Activated CD4-positive, alpha-beta memory T cell treated with anti-CD3 and anti-CD28 coated beads, Interleukin-2, amount 10 ng/mL, durations not matched to agents 7 days and 5 days (primary cell): Measurements from ENCODE around the gene GNPTG. TPM values are rescaled to one million over a fixed set of nuclear protein-coding genes. Genes with fewer than 3 reads are reported as not detected.

Source experiments
- CTCF ChIA-PET: fragments of 350-600 bp; sonication (Branson Sonifier 250); formaldehyde crosslinking; loops from one replicate; lab custom pipeline; 2021; ENCODE audit warnings: antibody characterized with exemption, inconsistent platforms; lab: Charles Lee
- POLR2A ChIA-PET: fragments of 350-600 bp; sonication (Branson Sonifier 250); formaldehyde crosslinking; loops from one replicate; lab custom pipeline; 2021; ENCODE audit warnings: antibody characterized with exemption; lab: Charles Lee
- DNase-seq: peaks from one replicate; pipeline ENCODE4 v3.0.0-alpha.2; 2020
- H3K27ac Mint-ChIP-seq: one replicate; pipeline ENCODE4 v1.8.0; 2021; ENCODE audit warnings: mild to moderate bottlenecking, mixed read lengths
- H3K27me3 Mint-ChIP-seq: one replicate; pipeline ENCODE4 v1.8.0; 2021; ENCODE audit warnings: mixed read lengths
- H3K36me3 Mint-ChIP-seq: one replicate; pipeline ENCODE4 v1.8.0; 2021; ENCODE audit warnings: low read depth, mixed read lengths
- H3K4me1 Mint-ChIP-seq: one replicate; pipeline ENCODE4 v1.8.0; 2021; ENCODE audit warnings: mixed read lengths
- H3K4me3 Mint-ChIP-seq: one replicate; pipeline ENCODE4 v1.8.0; 2021; ENCODE audit warnings: mild to moderate bottlenecking, mixed read lengths
- H3K9me3 Mint-ChIP-seq: one replicate; pipeline ENCODE4 v1.8.0; 2021; ENCODE audit warnings: mixed read lengths
- total RNA-seq, 2 experiments: library from RNA; stranded (reverse); gene quantifications; one replicate each; pipeline ENCODE4 v1.2.3, GENCODE V29; 2021

Gene GNPTG
- total RNA-seq, 2 experiments from 2014 or later: 32.5 to 33.4 TPM

GRCh38 chr16:1347286-1347855 lies 4.4 kb upstream of the GNPTG start:
- CTCF ChIA-PET: no interaction called here
- Mint-ChIP-seq H3K4me3 (no peak overlapping the region), H3K36me3 (no peaks in the 10 kb centered on the region), H3K27ac (no peak overlapping the region), H3K27me3 (no peaks in the 10 kb centered on the region), H3K4me1 (peaks cover 29% of the 10 kb centered on the region), H3K9me3 (no peaks in the 10 kb centered on the region)
- DNase-seq: no peak
- POLR2A ChIA-PET: interaction anchor here (0.7 to 1.6 kb wide), 3 partner anchors 12 to 38 kb away, joined by 3 to 5 read pairs (median 3); partner anchors contain the start of gene UBE2I

DNA sequence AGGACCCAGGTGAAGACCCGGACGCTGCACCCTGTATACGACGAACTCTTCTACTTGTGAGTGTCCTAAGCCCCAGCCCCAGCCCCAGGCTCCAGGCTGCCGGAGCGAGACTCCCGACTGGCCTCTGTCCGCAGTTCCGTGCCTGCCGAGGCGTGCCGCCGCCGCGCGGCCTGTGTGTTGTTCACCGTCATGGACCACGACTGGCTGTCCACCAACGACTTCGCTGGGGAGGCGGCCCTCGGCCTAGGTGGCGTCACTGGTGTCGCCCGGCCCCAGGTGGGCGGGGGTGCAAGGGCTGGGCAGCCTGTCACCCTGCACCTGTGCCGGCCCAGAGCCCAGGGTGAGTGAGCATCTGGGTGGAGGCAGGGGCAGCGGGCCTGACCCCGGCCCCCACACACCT lies 3.8 kb upstream of the GNPTG start:
- H3K4me1 Mint-ChIP-seq: peaks cover 27% of the 10 kb centered on the region
- H3K27ac Mint-ChIP-seq: no peak overlapping the region
- POLR2A ChIA-PET: interaction anchor here (0.9 kb wide), 1 partner anchor 39 kb away, joined by 3 read pairs; the partner anchor contains the start of gene UBE2I
- no peaks in the 10 kb centered on the region for H3K9me3 Mint-ChIP-seq
- H3K36me3 Mint-ChIP-seq: no peaks in the 10 kb centered on the region
- H3K27me3 Mint-ChIP-seq: no peaks in the 10 kb centered on the region
- no peak for DNase-seq
- CTCF ChIA-PET: no interaction called here
- no peak overlapping the region for H3K4me3 Mint-ChIP-seq

GRCh38 chr16:1348441-1348840 lies 3.3 kb upstream of the GNPTG start:
- no peak for DNase-seq
- POLR2A ChIA-PET: no interaction called here
- CTCF ChIA-PET: no interaction called here
- Mint-ChIP-seq H3K36me3 (no peaks in the 10 kb centered on the region), H3K4me1 (peaks cover 26% of the 10 kb centered on the region), H3K27ac (no peak overlapping the region), H3K4me3 (no peak overlapping the region), H3K27me3 (no peaks in the 10 kb centered on the region), H3K9me3 (no peaks in the 10 kb centered on the region)

- ChIA-PET POLR2A (no interaction called here), CTCF (no interaction called here)
- Mint-ChIP-seq H3K36me3 (no peaks in the 10 kb centered on the region), H3K27ac (no peak overlapping the region), H3K4me1 (peaks cover 31% of the 10 kb centered on the region), H3K4me3 (no peak overlapping the region), H3K9me3 (no peaks in the 10 kb centered on the region), H3K27me3 (no peaks in the 10 kb centered on the region)
- DNase-seq: no peak
These were observed 2.8 kb upstream of the GNPTG start for GRCh38 chr16:1348926-1349325.

DNA sequence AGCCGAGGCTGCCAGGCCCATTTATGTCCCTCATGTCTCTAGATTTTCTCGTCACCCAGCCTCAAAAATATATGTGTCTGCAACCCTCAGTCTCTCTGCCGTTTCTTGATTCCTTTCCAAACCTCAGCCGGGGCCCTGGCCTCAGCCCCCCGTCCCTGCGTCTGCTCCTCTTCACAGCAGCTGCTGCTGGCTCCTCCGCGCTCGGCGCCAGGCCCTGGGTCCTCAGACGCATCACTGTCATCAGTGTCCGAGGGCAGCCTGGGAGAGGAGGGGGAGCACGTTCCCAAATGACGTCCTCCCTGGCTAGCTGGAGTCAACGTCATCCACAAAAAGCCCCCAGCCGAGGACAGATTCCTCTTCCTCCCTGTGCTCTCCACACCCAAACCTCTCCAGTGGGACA lies 2.4 kb upstream of the GNPTG start:
- CTCF ChIA-PET: no interaction called here
- POLR2A ChIA-PET: no interaction called here
- Mint-ChIP-seq H3K27ac (no peak overlapping the region), H3K9me3 (no peaks in the 10 kb centered on the region), H3K27me3 (no peaks in the 10 kb centered on the region), H3K36me3 (no peaks in the 10 kb centered on the region), H3K4me1 (peaks cover 34% of the 10 kb centered on the region), H3K4me3 (no peak overlapping the region)
- no peak for DNase-seq

DNA sequence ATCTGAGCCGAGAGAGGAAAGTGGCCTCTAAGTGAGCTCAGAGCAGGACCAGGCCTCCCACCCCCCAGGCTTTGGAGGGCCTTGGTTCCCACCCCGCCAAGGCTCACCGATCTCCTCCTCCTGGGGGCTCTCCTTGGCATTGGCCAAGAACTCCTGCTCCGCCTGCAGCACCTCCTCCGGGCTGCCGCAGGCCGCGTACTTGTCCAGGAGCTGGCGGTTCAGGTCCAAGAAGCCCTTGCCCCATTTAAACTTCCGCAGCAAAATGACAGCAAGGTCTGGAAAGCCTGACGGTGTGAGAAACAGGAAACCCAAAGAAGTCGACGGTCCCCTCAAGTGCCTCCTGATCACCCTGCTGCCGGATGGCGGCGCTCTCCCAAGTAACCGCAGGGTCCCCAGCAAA lies 1.8 kb upstream of the GNPTG start:
- POLR2A ChIA-PET: no interaction called here
- peak overlapping the region; percentile 77 for H3K4me3 Mint-ChIP-seq
- H3K9me3 Mint-ChIP-seq: no peaks in the 10 kb centered on the region
- CTCF ChIA-PET: no interaction called here
- H3K27ac Mint-ChIP-seq: no peak overlapping the region
- no peaks in the 10 kb centered on the region for H3K36me3 Mint-ChIP-seq
- H3K4me1 Mint-ChIP-seq: peaks cover 36% of the 10 kb centered on the region
- no peaks in the 10 kb centered on the region for H3K27me3 Mint-ChIP-seq
- no peak for DNase-seq

- CTCF ChIA-PET: no interaction called here
- POLR2A ChIA-PET: interaction anchor here (1.0 kb wide), 1 partner anchor 19 kb away, joined by 4 read pairs; no protein-coding TSS in a partner anchor
These were observed 1.0 kb upstream of the GNPTG start for GRCh38 chr16:1350691-1351090.

GRCh38 chr16:1351215-1351581 lies 533 bp upstream of the GNPTG start:
- Mint-ChIP-seq H3K4me3 (peak overlapping the region; percentile 77), H3K36me3 (no peaks in the 10 kb centered on the region), H3K4me1 (peaks cover 40% of the 10 kb centered on the region), H3K27ac (peak overlapping the region; percentile 61), H3K27me3 (no peaks in the 10 kb centered on the region), H3K9me3 (no peaks in the 10 kb centered on the region)
- CTCF ChIA-PET: no interaction called here
- DNase-seq: no peak
- POLR2A ChIA-PET: interaction anchor here (1.0 kb wide), 1 partner anchor 19 kb away, joined by 4 read pairs; no protein-coding TSS in a partner anchor

More at GRCh38 chr16:1350691-1351090, 1.0 kb upstream of the GNPTG start:
- Mint-ChIP-seq H3K36me3 (no peaks in the 10 kb centered on the region), H3K4me3 (peak overlapping the region; percentile 77), H3K9me3 (no peaks in the 10 kb centered on the region), H3K4me1 (peaks cover 40% of the 10 kb centered on the region), H3K27me3 (no peaks in the 10 kb centered on the region), H3K27ac (peak overlapping the region; percentile 61)
- DNase-seq: no peak

DNA sequence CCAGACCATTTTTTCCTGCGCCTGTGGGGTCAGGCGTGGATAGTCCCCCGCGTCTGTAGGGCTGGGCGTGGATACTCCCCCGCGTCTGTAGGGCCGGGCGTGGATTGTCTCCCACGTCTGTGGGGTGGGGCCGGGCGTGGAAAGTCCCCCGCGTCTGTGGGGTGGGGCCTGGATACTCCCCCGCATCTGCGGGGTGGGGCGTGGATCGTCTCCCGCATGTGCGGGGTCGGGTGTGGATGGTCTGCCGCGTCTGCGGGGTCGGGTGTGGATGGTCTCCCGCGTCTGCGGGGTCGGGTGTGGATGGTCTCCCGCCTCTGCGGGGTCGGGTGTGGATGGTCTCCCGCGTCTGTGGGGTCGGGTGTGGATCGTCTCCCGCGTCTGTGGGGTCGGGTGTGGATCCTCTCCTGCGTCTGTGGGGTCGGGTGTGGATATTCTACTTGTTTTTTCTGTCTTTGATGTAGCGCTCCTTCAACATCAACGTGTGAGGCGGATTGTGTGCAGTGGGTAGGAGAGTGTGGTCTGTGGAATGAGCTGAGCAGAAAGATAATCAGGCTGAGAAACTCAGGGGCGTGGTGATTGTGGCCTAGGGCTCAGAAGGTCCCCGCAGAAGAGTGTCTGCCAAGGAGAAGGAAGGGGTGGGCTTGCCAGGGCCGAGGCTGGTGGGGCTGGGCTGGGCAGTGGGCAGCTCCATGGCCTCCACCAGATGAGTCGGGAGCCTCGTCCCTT lies 3.2 kb downstream of the GNPTG start:
- Mint-ChIP-seq H3K4me3 (no peak overlapping the region), H3K36me3 (no peaks in the 10 kb centered on the region), H3K27me3 (no peaks in the 10 kb centered on the region), H3K27ac (no peak overlapping the region), H3K9me3 (no peaks in the 10 kb centered on the region), H3K4me1 (peaks cover 39% of the 10 kb centered on the region)
- POLR2A ChIA-PET: no interaction called here
- no peak for DNase-seq
- CTCF ChIA-PET: interaction anchor here (0.7 kb wide), 1 partner anchor 286 kb away, joined by 3 read pairs; no protein-coding TSS in a partner anchor

- no peak for DNase-seq
- H3K4me1 Mint-ChIP-seq: peaks cover 33% of the 10 kb centered on the region
- no peak overlapping the region for H3K27ac Mint-ChIP-seq
- H3K36me3 Mint-ChIP-seq: no peaks in the 10 kb centered on the region
- no peaks in the 10 kb centered on the region for H3K9me3 Mint-ChIP-seq
- H3K27me3 Mint-ChIP-seq: no peaks in the 10 kb centered on the region
- ChIA-PET POLR2A (no interaction called here), CTCF (interaction anchor here (0.7 kb wide), 1 partner anchor 286 kb away, joined by 3 read pairs; no protein-coding TSS in a partner anchor)
- H3K4me3 Mint-ChIP-seq: no peak overlapping the region
These were observed 3.9 kb downstream of the GNPTG start for GRCh38 chr16:1355591-1355990.

- Mint-ChIP-seq H3K27me3 (no peaks in the 10 kb centered on the region), H3K27ac (no peak overlapping the region), H3K36me3 (no peaks in the 10 kb centered on the region), H3K4me3 (no peak overlapping the region), H3K9me3 (no peaks in the 10 kb centered on the region), H3K4me1 (peaks cover 27% of the 10 kb centered on the region)
- POLR2A ChIA-PET: no interaction called here
- CTCF ChIA-PET: no interaction called here
- no peak for DNase-seq
These were observed 4.5 kb downstream of the GNPTG start for GRCh38 chr16:1356061-1356900.

DNA sequence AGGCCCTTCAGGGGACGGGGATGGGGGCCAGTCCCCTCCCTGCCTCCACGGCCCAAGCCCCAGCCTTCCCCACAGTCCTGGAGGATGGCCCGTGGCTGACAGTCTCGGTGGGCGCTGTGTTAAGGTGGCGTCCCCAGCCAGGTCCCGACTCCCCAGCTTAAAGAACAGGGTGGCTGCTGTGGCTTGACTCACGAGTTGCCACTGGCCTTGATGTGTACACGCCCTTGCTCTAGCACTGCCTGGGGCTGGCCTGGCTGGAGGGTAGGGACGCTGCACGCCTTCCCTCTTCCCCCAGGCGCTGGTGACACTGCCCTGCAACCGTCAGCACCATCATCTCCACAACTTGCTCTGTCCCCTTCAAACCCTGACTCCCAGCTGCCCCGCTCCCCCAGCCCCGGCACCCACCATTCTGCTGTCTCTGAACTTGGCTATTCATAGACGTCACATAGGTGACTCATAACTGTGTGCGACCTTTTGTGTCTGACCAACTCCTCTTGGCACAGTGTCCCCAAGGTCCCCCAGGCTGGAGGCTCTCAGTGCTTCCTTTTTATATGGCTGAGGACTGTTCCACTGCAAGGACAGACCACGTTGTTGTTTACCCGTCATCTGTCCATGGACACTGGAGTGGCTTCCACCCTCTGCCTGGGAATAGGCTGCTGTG lies 6.3 kb downstream of the GNPTG start:
- no peak overlapping the region for H3K4me3 Mint-ChIP-seq
- DNase-seq: no peak
- peaks cover 18% of the 10 kb centered on the region for H3K4me1 Mint-ChIP-seq
- H3K9me3 Mint-ChIP-seq: no peaks in the 10 kb centered on the region
- H3K27me3 Mint-ChIP-seq: no peaks in the 10 kb centered on the region
- no peak overlapping the region for H3K27ac Mint-ChIP-seq
- no peaks in the 10 kb centered on the region for H3K36me3 Mint-ChIP-seq
- ChIA-PET CTCF (no interaction called here), POLR2A (no interaction called here)
